Lower lobe of right lung (tissue), 2 donors: Measurements from ENCODE around the gene SLC35G6. TPM values are rescaled to one million over a fixed set of nuclear protein-coding genes. Genes with fewer than 3 reads are reported as not detected.

Source experiments
- ATAC-seq, 2 donors: fragments of 200-7000 bp; cut with Tn5 transposase; one replicate each; pipeline ENCODE4 v1.9.1; 2020 to 2022; ENCODE audit warnings: mild to moderate bottlenecking in 2 of 2, moderate library complexity in 2 of 2
- DNase-seq: peaks from one replicate; pipeline ENCODE4 v3.0.0-alpha.2; 2020
- H3K27ac ChIP-seq: fragments of 200-600 bp; one replicate; pipeline ENCODE4 v1.8.0; 2022
- H3K27me3 ChIP-seq: fragments of 200-600 bp; one replicate; pipeline ENCODE4 v1.8.0; 2022; ENCODE audit warnings: low read depth
- H3K36me3 ChIP-seq: fragments of 200-600 bp; one replicate; pipeline ENCODE4 v1.8.0; 2022; ENCODE audit warnings: mild to moderate bottlenecking
- H3K4me1 ChIP-seq: fragments of 200-600 bp; one replicate; pipeline ENCODE4 v1.8.0; 2022
- H3K4me3 ChIP-seq: fragments of 200-600 bp; one replicate; pipeline ENCODE4 v1.8.0; 2022; ENCODE audit warnings: mild to moderate bottlenecking
- H3K9me3 ChIP-seq: fragments of 200-600 bp; one replicate; pipeline ENCODE4 v1.8.0; 2022
- intact Hi-C: fragments of 100-400 bp; cut with DNase I; formaldehyde crosslinking; loops from one replicate; pipeline ENCODE4 v1.11.0; 2022
- total RNA-seq: library from RNA; stranded (reverse); fragmentation: NEBNext Ultra II Directional; extraction: Animal tissue kit (Norgen Biotek cat#: 25700); gene quantifications from one replicate; pipeline ENCODE4 v1.2.1, GENCODE V29; 2021
- TF ChIP-seq, protein P1 (sequence below): fragments of 200-600 bp; IDR thresholded peaks from one replicate; pipeline ENCODE4 v1.8.0; 2022; ENCODE audit warnings: antibody characterized with exemption, mild to moderate bottlenecking
- donor health status: DM: no; HTN: yes; CAD: no; lungs with severe emphysema.

SLC35G6 gene
- total RNA-seq, 1 donor from 2014 or later, result not detected

DNA sequence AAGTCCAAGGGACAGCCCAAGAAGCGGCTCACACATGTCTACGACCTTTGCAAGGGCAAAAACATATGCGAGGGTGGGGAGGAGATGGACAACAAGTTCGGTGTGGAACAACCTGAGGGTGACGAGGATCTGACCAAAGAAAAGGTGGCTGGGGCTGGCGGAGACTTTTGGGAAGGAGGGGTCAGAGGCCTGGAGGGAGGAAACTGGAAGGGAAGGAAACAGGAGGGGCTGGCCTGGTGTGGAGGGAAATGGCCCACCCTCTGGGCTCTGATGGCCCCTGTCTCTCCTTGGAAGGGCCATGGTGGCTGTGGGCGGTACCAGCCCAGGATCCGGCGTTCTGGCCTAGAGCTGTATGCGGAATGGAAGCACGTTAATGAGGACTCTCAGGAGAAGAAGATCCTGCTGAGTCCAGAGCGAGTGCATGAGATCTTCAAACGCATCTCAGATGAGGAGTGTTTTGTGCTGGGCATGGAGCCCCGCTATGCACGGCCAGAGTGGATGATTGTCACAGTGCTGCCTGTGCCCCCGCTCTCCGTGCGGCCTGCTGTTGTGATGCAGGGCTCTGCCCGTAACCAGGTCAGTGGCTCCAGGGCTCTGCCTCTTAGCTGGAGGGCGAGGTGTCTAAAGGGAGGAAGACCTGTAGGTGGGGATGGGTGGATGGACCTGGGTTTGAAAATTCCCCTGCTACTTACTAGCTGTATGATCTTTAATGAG lies 15.4 kb downstream of the SLC35G6 start:
- H3K36me3 ChIP-seq, result peaks cover 81% of the 10 kb centered on the region
- H3K4me3 ChIP-seq, result no peak overlapping the region
- intact Hi-C loops, result no loop called here
- H3K27ac ChIP-seq, result peak overlapping the region; percentile 8
- TF ChIP-seq, protein P1, sequence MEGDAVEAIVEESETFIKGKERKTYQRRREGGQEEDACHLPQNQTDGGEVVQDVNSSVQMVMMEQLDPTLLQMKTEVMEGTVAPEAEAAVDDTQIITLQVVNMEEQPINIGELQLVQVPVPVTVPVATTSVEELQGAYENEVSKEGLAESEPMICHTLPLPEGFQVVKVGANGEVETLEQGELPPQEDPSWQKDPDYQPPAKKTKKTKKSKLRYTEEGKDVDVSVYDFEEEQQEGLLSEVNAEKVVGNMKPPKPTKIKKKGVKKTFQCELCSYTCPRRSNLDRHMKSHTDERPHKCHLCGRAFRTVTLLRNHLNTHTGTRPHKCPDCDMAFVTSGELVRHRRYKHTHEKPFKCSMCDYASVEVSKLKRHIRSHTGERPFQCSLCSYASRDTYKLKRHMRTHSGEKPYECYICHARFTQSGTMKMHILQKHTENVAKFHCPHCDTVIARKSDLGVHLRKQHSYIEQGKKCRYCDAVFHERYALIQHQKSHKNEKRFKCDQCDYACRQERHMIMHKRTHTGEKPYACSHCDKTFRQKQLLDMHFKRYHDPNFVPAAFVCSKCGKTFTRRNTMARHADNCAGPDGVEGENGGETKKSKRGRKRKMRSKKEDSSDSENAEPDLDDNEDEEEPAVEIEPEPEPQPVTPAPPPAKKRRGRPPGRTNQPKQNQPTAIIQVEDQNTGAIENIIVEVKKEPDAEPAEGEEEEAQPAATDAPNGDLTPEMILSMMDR, result no peak
- H3K27me3 ChIP-seq, result no peaks in the 10 kb centered on the region
- DNase-seq (no peak), ATAC-seq (peak; percentile 16 to 31)
- peaks cover 26% of the 10 kb centered on the region for H3K4me1 ChIP-seq
- no peaks in the 10 kb centered on the region for H3K9me3 ChIP-seq

DNA sequence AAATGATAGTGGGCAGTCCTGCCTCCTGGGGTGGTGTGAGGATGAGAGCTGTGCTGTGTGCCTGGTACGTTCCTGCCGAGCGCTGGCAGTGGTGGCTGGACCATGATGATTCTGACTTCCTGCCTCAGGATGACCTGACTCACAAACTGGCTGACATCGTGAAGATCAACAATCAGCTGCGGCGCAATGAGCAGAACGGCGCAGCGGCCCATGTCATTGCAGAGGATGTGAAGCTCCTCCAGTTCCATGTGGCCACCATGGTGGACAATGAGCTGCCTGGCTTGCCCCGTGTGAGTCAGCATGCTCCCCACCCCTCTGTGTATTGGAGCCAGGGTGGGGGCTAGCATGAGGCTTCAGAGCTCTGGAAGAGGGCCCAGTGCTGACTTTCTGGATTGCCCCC lies 16.0 kb downstream of the SLC35G6 start:
- intact Hi-C loops, result no loop called here
- Histone ChIP-seq H3K27ac (peak overlapping the region; percentile 8), H3K4me1 (peaks cover 24% of the 10 kb centered on the region), H3K4me3 (no peak overlapping the region), H3K27me3 (no peaks in the 10 kb centered on the region), H3K36me3 (peaks cover 81% of the 10 kb centered on the region), H3K9me3 (no peaks in the 10 kb centered on the region)
- ATAC-seq, result no peak
- TF ChIP-seq, protein P1, result no peak
- DNase-seq, result no peak

GRCh38 chr17:7497636-7498035 lies 16.4 kb downstream of the SLC35G6 start:
- no peaks in the 10 kb centered on the region for H3K9me3 ChIP-seq
- TF ChIP-seq, protein P1, result no peak
- intact Hi-C loops, result no loop called here
- H3K36me3 ChIP-seq, result peaks cover 82% of the 10 kb centered on the region
- no peak overlapping the region for H3K27ac ChIP-seq
- no peak for DNase-seq
- no peaks in the 10 kb centered on the region for H3K27me3 ChIP-seq
- peaks cover 22% of the 10 kb centered on the region for H3K4me1 ChIP-seq
- H3K4me3 ChIP-seq, result no peak overlapping the region
- no peak for ATAC-seq

DNA sequence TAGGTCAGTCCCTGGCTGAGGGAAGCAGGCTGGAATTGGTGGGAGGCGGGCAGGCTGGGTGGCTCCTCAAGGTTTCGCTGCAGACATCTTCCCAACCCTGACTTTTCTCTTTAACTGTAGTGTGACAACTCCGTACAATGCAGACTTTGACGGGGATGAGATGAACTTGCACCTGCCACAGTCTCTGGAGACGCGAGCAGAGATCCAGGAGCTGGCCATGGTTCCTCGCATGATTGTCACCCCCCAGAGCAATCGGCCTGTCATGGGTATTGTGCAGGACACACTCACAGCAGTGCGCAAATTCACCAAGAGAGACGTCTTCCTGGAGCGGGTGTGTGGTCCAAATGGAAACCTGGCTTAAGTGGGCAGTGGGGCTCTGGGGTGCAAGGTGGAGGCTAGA lies 17.9 kb downstream of the SLC35G6 start:
- ATAC-seq, result no peak
- H3K4me1 ChIP-seq, result peaks cover 13% of the 10 kb centered on the region
- H3K27me3 ChIP-seq, result no peaks in the 10 kb centered on the region
- intact Hi-C loops, result no loop called here
- no peak overlapping the region for H3K4me3 ChIP-seq
- TF ChIP-seq, protein P1, result no peak
- DNase-seq, result no peak
- no peak overlapping the region for H3K27ac ChIP-seq
- no peaks in the 10 kb centered on the region for H3K9me3 ChIP-seq
- H3K36me3 ChIP-seq, result peaks cover 93% of the 10 kb centered on the region

DNA sequence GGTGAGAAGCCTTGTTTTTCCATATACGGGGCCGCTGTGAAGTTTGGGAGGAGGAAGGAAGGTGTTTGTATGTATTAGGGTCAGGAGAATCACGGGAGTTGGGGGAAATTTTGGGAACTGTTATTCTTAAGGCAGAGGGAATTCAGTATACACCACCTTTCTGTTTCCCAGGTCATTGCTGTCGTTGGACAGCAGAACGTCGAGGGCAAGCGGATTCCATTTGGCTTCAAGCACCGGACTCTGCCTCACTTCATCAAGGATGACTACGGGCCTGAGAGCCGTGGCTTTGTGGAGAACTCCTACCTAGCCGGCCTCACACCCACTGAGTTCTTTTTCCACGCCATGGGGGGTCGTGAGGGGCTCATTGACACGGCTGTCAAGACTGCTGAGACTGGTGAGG lies 20.5 kb downstream of the SLC35G6 start:
- TF ChIP-seq, protein P1, result no peak
- Histone ChIP-seq H3K27ac (no peak overlapping the region), H3K36me3 (peaks cover 100% of the 10 kb centered on the region), H3K9me3 (no peaks in the 10 kb centered on the region), H3K4me3 (no peak overlapping the region), H3K4me1 (peaks cover 8% of the 10 kb centered on the region), H3K27me3 (no peaks in the 10 kb centered on the region)
- ATAC-seq (no peak), DNase-seq (no peak)
- intact Hi-C loops, result no loop called here
